PC-9 (cell line): ENCODE data around the gene TRMT5. TPM values are rescaled to one million over a fixed set of nuclear protein-coding genes. Genes with fewer than 3 reads are reported as not detected.

Source experiments
- BruUV-seq: library from RNA; stranded (reverse); fragments of 400-500 nt; replicated peaks from 2 replicates; lab custom pipeline; 2021; lab: Mats Ljungman, UMichigan
- CTCF ChIA-PET: fragments of 300-600 bp; sonication (Branson Sonifier 250); formaldehyde crosslinking; loops from one replicate; lab custom pipeline; 2022; ENCODE audit warnings: antibody characterized with exemption; lab: Charles Lee
- POLR2A ChIA-PET: fragments of 300-600 bp; sonication (Branson Sonifier 250); formaldehyde crosslinking; loops from one replicate; lab custom pipeline; 2022; ENCODE audit warnings: antibody characterized with exemption; ENCODE audit not compliant: unreplicated experiment; lab: Charles Lee
- DNase-seq, 2 experiments: peaks; one replicate each; pipeline versions ENCODE4 v3.0.0 to v3.0.0-alpha.2; 2015 to 2022; ENCODE audit warnings: mixed read lengths in 1 of 2
- H2AFZ ChIP-seq: fragments of 200-600 bp; sonication (generic); 2 replicates; pipeline ENCODE4 v1.8.1; 2017; ENCODE audit warnings: antibody characterized with exemption
- H3F3A ChIP-seq: fragments of 200-600 bp; sonication (generic); 2 replicates; pipeline ENCODE4 v1.8.1; 2017; ENCODE audit warnings: antibody characterized with exemption, mild to moderate bottlenecking, low read depth; ENCODE audit not compliant: insufficient read depth
- H3K27ac ChIP-seq: fragments of 200-600 bp; sonication (generic); 2 replicates; pipeline ENCODE4 v1.6.1; 2016; ENCODE audit warnings: mixed run types
- H3K27me3 ChIP-seq: fragments of 200-600 bp; sonication (generic); 2 replicates; pipeline ENCODE4 v1.6.1; 2016; ENCODE audit warnings: low read depth, mixed run types; ENCODE audit not compliant: insufficient read depth
- H3K36me3 ChIP-seq: fragments of 200-600 bp; sonication (generic); 2 replicates; pipeline ENCODE4 v1.6.1; 2016; ENCODE audit warnings: low read depth, mixed run types
- H3K4me1 ChIP-seq: fragments of 200-600 bp; sonication (generic); replicated peaks from 2 replicates; pipeline ENCODE4 v1.6.1; 2016; ENCODE audit warnings: mixed run types; ENCODE audit not compliant: insufficient read depth
- H3K4me2 ChIP-seq: fragments of 200-600 bp; sonication (generic); 2 replicates; pipeline ENCODE4 v1.6.1; 2017; ENCODE audit warnings: mixed run types
- H3K4me3 ChIP-seq: fragments of 200-600 bp; sonication (generic); 2 replicates; pipeline ENCODE4 v1.6.1; 2016; ENCODE audit warnings: mixed run types
- H3K79me2 ChIP-seq: fragments of 200-600 bp; sonication (generic); 2 replicates; pipeline ENCODE4 v1.6.1; 2017; ENCODE audit warnings: low read depth, mixed run types
- H3K9me2 ChIP-seq: fragments of 200-600 bp; sonication (generic); 2 replicates; pipeline ENCODE4 v1.8.1; 2017; ENCODE audit warnings: mild to moderate bottlenecking; ENCODE audit not compliant: insufficient read depth
- H3K9me3 ChIP-seq: fragments of 200-600 bp; sonication (generic); 2 replicates; pipeline ENCODE4 v1.8.1; 2016; ENCODE audit warnings: low read depth; ENCODE audit not compliant: insufficient read depth
- H4K20me1 ChIP-seq: fragments of 200-600 bp; sonication (generic); 2 replicates; pipeline ENCODE4 v1.8.1; 2017; ENCODE audit not compliant: insufficient read depth
- CTCF ChIP-seq: fragments of 200-600 bp; sonication (generic); conservative IDR thresholded peaks from 2 replicates; pipeline ENCODE4 v1.6.1; 2017; ENCODE audit warnings: mixed run types, antibody characterized with exemption, mild to moderate bottlenecking, moderate library complexity
- EZH2 ChIP-seq: fragments of 200-600 bp; sonication (generic); IDR thresholded peaks from 2 replicates; pipeline ENCODE4 v1.8.0; 2017; ENCODE audit warnings: antibody characterized with exemption, low read depth
- intact Hi-C: fragments of 100-400 bp; cut with micrococcal nuclease; formaldehyde crosslinking; loops from one replicate; pipeline ENCODE4 v1.10.0; 2022; ENCODE audit not compliant: unreplicated experiment
- total RNA-seq: library from RNA; stranded (reverse); gene quantifications from 2 replicates; pipeline ENCODE4 v1.2.3, GENCODE V29; 2021

The TRMT5 gene
- total RNA-seq, 1 experiment from 2014 or later = 17.6 TPM

GRCh38 chr14:60925286-60925685, 55.6 kb downstream of the TRMT5 start:
- Histone ChIP-seq H3K4me2 (no peak overlapping the region), H3K27me3 (no peaks in the 10 kb centered on the region), H3K4me1 (no peaks in the 10 kb centered on the region; the same call in 1 of the 2 replicates), H3K9me2 (no peaks in the 10 kb centered on the region), H3K36me3 (no peaks in the 10 kb centered on the region), H4K20me1 (no peaks in the 10 kb centered on the region; the same call in 1 of the 2 replicates), H2AFZ (no peak overlapping the region), H3F3A (0 out of 2 replicates have a peak, but pooled peaks cover 3% of the 10 kb centered on the region), H3K79me2 (no peaks in the 10 kb centered on the region), H3K4me3 (no peak overlapping the region), H3K27ac (no peak overlapping the region), H3K9me3 (no peaks in the 10 kb centered on the region)
- intact Hi-C loops = no loop called here
- no peak for TF ChIP-seq CTCF
- TF ChIP-seq EZH2 = no peak
- no peak for DNase-seq
- CTCF ChIA-PET = no interaction called here
- BruUV-seq = no TSS peak
- POLR2A ChIA-PET = no interaction called here

- 0 out of 2 replicates have a peak, but pooled peaks cover 3% of the 10 kb centered on the region for H3F3A ChIP-seq
- DNase-seq = peak in 1 of 2 experiments; percentile 53
- BruUV-seq = no TSS peak
- H4K20me1 ChIP-seq = no peaks in the 10 kb centered on the region; the same call in 1 of the 2 replicates
- no peak overlapping the region for H3K4me2 ChIP-seq
- H3K36me3 ChIP-seq = no peaks in the 10 kb centered on the region
- H3K79me2 ChIP-seq = no peaks in the 10 kb centered on the region
- H3K9me3 ChIP-seq = no peaks in the 10 kb centered on the region
- no peak overlapping the region for H2AFZ ChIP-seq
- no peaks in the 10 kb centered on the region for H3K9me2 ChIP-seq
- ChIA-PET CTCF (no interaction called here), POLR2A (no interaction called here)
- 0 out of 2 replicates have a peak overlapping the region, but pooled peaks have one; percentile 23 for H3K27ac ChIP-seq
- no peaks in the 10 kb centered on the region for H3K27me3 ChIP-seq
- TF ChIP-seq CTCF (no peak), EZH2 (no peak)
- no peaks in the 10 kb centered on the region; the same call in 1 of the 2 replicates for H3K4me1 ChIP-seq
- intact Hi-C loops = no loop called here
- H3K4me3 ChIP-seq = no peak overlapping the region
Observed at GRCh38 chr14:60922050-60922449, 58.8 kb downstream of the TRMT5 start.

Other genes with a start within 250 kb of the TRMT5 start
- gene MNAT1, start 246.3 kb downstream of the TRMT5 start, total RNA-seq = 79.7 and 93.3 TPM in 2 replicates
- gene SLC38A6, start 166 bp upstream of the TRMT5 start, total RNA-seq = 44.7 and 45.5 TPM in 2 replicates